IPS-11a (cell line): ENCODE measurements around the gene IFNA14.
"Not testable (repeated sequence)": the region's sequence is repeated elsewhere in the genome, so short reads cannot be mapped to it uniquely, and the experiment has no call there.

Source experiments
- H3K4me3 ChIP-seq: one replicate; pipeline ENCODE4 v1.5.1; 2013; ENCODE audit warnings: low read depth, low read length, control low read depth

The IFNA14 gene

DNA sequence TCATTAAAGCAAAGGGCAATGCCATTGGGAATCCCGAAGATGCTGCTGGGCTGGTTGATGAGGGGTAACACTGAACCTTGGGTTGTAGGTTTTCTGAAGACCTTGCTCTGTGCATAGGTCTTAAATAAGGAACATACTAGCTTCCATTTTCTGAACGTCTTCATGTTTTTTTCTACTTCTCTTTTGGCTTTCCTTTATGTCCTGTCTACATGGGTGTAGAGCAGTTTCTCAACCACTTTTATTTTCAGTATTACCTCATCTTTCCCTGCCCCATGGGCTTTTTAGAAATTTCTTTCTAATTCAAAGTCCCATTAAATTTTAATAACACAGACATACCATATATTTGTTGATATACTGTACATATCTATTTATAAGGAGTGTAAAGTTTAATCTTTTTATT lies at the start of gene IFNA14:
TSS of gene IFNA14 (minus strand) at position 95 of the 400 bp plus-strand sequence. CDS start at position 25, 70 bp downstream.
- no peak within 1 kb of the TSS for H3K4me3 ChIP-seq

DNA sequence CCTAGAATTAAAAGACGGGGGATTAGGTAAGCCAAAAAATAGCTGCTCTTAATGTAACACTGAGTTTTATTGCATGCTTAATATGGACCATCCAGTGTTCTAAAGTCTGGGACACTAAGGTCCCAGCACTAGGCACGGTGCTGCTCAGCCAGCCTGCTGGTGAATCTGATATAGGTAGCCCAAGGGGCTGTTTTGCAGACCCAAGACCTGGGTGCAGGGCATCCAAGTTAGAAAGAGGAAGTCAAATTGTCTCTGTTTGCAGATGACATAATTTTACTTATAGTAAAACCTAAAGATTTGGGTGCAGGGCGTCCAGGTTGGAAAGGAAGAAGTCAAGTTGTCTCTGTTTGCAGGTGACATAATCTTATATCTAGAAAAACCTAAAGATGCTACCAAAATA lies 47.5 kb upstream of the IFNA14 start:
- H3K4me3 ChIP-seq = no peak overlapping the region

DNA sequence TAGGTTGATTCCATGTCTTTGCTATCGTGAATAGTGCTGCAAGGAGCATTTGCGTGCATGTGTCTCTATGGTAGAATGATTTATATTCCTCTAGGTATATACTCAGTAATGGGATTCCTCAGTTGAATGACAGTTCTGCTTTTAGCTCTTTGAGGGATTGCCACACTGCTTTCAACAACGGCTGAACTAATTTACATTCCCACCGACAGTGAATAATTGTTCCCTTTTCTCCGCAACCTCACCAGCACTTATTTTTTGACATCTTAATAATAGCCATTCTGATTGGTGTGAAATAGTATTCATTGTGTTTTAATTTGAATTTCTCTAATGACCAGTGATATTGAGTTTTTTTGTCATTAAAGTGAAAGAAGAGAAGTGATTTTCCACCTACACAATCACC lies 46.9 kb upstream of the IFNA14 start:
- no peak overlapping the region for H3K4me3 ChIP-seq

DNA sequence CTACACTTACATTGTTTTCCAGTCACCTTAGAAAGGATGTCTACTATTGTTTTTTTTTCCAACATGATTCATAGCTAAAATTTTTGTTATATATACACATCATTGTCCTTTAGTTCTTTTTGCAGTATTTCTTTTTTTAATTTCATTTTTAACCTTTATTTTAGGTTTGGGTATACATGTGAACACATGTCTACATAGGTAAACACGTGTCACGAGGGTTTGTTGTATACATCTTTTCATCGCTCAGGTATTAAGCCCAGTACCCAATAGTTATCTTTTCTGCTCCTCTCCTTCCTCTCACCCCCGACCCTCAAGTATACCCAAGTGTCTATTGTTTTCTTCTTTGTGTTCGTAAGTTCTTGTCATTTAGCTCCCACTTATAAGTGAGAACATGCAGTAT lies 46.3 kb upstream of the IFNA14 start:
- no peak overlapping the region for H3K4me3 ChIP-seq

DNA sequence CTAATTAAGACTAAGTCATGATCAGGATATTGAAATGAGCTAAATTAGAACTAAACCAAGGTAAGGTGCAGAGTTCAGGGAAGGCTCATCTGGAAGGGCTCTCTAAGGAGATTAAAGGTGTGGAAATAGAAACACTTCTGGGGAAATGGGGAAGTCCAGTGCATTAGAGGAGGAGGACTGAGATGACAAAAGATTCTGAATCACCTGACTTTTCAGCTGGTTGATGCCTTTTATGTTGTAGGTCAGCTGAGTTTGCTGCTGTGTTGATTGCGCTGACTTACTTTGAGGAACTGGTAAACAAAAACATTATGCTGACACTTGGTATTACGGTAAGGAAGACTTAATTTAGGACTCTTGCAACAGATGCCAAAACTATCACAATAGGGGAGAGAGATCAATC lies 41.5 kb upstream of the IFNA14 start:
- no peak overlapping the region for H3K4me3 ChIP-seq

DNA sequence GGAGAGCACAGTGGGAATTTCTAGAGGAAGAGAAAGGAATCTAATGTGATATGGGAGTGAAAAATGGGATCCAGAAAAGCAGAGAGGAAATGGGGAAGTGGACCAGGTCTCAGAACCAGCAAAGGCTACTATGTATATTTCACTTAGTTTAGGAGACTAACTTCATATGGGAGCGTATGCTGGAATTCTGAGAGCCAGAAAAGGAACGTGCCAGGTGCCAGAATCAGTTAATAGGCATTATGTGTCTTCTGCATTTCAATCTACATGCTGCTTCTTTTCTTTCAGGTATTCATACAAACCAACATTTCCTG lies 28.5 kb upstream of the IFNA14 start:
- H3K4me3 ChIP-seq = no peak overlapping the region

DNA sequence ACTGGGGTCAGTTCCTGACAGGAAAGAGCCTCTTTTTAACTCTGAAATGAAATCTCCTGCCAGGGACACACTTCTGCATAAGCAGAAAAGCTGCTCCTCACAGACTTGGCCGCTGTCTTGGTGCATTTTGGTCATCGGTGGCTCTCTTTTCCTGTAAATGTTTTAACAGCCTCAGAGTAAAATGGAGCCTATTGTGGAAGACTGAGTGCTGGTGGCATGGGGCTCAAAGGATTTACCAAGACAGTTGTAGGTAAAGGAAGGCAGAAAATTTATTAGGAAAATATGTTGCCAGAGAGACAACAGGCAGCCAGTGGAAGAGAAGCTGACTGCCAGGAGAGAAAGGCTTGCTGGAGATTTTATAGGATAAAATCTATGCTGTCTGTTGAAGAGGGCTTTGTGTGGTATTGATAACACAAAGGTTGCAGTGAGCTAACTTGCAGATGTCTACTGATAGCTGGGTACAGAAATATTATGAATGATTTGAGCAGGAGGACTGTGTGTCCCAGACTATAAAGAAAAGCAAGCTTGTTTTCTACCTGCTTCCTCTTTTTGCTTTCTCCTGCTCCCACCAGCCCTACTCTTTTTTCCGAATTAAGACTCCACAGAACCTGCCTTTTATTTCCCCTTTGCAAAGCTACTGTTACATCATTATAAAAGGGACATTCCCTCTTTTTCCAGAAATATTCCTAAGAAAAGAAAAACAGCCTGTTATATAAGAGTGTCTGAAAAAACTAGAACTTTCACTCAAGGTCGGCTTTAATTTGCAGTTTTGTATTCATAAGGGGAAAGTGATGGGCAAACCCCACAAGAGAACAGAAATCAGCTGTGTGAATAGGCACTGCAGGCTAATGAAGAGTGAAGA lies 27.9 kb upstream of the IFNA14 start:
- no peak overlapping the region for H3K4me3 ChIP-seq

DNA sequence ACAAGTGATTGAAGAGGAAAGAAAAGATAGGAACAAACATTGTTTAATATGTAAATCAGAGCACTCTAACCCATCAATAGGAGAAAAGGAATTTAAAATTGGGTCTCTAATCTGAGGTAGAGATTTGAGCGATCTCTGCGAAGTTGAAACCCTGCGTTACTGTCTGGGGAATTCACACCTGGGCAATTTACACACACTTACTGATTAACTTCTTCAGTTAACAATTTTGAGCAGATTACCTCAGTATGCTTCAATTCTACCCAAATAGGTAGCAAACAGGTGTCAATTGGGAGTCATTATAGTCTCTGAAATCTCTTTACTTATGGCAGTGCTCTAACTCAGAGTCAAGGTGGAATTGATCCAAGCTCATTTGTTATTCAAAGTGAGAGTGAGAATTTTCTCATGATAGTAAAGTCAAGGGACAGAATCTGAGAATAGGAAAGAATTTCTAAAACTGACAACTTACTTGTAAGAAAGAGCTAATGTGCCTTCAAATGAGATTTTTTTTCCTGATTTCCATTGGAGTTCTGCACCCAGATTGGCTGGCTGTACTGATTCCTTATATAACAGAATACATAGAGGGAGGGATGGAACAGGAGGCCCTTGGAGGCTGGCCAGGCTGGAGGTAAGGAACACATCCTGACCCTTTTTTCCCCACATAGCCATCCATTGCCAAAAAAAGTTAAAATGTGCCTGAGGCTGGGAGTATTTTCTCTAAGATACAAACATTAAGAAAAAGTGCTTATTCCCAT lies 27.1 kb upstream of the IFNA14 start:
- H3K4me3 ChIP-seq = no peak overlapping the region

DNA sequence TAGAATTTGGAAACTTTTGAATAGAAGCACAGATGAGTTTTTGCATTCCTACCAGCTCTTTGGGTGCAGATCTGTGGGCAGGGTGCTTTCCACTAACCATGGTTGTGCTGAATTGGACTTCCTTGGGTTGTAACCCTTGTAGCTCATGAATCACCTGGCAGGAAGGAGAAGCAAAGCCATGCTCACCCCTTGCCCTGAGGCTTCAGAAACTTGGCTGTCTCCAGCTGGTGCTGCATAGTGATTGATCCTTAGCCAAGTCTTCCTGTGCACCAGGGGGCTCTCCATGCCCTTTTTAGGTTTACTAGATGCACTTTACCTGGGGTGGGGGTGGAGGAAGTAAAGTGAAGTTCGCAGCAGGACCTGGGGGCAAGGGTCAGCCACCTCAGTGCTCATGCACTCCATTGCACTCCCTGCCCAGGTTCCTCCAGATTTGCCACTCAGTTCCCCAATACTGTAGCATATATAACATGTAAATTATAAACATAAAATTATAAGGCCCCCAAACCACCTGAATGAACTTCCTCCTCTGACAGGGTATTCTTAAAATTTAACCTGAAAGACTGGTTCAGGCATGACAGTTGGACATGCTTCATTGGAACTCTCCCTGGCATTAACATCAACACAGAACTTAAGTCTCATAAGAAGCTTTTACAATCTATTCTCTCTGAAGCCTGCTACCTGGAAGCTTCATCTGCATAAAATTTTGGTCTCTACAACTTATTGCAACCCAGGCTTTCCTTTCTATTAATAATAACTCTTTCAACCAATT lies 25.8 kb upstream of the IFNA14 start:
- H3K4me3 ChIP-seq = no peak overlapping the region

DNA sequence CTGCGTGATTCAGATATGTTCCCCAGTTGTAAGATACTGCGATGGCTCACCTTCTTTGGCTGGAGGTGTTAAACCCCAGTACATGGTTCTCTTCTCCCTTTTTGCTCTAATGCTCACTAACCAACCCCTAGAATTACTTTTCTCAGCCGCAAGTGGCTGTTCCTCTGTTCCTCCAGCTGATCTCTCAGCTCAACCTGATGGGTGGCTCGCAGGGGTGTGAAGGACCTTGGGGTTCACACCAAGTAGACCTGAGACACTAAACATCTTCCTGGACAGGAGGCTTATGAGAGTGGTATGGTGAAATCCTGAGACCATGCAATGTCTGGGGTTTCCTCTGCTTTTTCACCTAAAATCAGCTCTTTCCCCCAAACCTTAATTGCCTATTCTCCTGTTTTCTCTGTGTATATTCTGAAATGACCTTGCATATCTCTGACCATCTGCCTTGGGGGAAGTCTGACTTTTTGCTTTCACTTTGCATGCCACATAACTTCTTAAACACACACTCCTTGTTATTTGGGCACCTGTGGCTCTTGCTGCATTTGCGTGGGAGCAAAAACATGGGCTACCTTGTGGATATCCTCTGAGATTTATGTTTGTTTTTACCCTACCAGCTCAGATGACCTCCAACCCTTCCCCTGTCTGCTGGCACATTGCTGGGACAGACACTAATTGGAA lies 15.9 kb upstream of the IFNA14 start:
- H3K4me3 ChIP-seq = no peak overlapping the region

DNA sequence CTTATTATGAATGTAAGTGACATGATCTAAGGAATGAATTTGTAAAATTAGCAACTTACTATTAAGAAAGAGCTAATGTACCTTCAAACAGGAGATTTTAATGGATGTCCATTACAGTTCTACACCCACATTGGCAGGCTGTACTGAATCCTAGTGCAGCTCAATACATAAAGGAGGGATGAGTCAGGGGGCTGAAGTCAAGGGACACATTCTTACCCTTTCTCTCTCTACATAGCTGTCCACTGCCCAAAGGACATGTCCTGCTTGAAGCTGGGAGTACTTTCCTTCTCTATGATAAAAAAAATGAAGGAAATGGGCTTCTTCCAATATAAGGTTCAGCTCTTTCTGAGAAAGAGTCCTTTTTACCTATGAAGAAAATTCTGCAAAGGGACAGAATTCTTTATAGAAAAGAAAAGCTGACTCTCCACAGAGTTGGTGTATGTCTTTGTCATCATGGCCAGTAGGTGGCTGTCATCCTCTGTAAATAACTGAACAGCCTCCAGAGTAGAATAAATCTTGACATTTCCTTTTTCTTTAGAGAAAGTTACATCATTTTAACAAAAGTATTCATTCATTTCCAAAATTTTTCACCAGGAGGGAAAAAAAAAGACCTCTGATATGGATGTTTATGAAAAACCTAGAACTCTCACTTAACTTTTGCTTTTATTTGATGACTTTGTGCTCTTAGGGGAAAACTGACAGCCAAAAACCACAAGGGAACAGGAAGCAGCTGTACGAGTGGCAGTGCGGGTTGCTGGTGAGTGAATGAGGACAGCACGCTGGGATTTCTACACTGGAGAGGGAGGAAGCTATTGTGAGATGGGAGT lies 13.1 kb upstream of the IFNA14 start:
- H3K4me3 ChIP-seq = no peak overlapping the region

DNA sequence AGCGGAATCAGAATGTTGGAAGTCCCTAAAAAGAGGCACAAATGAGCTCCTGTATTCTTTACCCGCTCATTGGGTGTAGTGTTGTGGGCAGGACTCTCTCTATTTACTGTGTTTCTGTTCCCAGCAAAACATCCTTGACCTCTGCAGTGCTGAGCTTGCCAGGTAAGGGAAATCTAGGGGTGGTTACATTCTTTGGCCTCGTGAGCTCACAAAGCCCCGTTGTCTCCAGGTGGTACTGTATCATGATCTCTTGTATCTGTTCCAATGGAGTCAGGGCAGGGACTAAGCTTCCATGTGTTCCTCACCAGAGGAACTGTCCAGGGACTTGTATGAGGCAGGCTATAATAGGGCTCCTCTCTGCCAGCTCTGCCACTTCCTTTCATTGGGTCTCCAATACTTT lies 11.8 kb upstream of the IFNA14 start:
- H3K4me3 ChIP-seq = no peak overlapping the region

DNA sequence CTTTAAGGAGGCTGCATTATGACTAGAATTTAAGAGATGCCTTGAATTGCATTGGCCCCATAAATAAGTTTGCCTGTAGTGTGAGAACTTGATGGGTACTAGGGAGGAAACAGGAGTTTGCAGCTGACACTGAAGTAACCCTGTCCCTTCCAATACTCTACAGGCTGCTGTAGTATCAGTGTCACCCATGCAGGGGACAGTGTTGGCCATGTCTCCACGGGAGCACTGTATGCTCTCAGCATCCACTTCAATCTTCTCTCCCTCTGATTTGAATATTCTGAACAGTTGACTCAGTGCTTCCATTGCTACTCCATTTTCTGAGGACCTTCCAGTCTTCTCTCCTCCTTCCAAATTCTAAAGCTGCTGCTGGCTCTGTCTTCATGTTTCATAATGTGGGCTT lies 11.4 kb upstream of the IFNA14 start:
- H3K4me3 ChIP-seq = no peak overlapping the region

DNA sequence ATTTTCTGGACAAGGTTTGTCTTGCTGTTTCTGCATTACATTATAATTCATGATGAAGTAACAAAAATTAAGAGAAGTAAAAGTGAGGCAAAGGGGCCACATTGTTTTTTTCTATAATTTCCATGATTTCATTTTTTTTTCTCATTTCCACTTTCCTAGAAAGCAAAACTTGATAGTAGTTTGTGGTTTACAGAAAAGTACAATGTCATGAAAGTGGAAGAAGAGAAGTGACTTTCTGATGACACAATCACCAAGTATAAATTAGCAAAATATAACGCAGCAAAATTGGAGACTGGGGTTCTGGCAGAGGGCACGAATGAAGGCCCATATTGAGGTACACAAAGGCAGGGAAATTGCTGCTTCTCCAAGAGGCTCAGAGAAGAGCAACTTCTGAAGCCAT lies 5.0 kb upstream of the IFNA14 start:
- H3K4me3 ChIP-seq = no peak overlapping the region

DNA sequence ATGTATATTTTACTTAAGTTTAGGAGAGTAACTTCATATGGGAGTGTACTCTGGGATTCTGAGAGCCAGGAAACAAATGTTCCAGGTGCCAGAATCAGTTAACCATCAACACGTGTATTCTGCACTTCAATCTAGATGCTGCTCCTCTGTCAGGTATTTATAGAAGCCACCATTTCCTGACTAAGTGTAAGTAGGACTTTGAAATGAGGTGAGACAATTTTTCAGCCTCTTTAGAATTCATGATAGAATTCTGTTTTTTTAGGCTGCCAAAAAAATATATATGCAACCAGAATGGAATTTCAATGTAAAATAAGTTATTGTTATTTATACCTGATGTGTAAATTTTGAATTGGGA lies 3.5 kb downstream of the IFNA14 start:
- H3K4me3 ChIP-seq = not testable (repeated sequence)

DNA sequence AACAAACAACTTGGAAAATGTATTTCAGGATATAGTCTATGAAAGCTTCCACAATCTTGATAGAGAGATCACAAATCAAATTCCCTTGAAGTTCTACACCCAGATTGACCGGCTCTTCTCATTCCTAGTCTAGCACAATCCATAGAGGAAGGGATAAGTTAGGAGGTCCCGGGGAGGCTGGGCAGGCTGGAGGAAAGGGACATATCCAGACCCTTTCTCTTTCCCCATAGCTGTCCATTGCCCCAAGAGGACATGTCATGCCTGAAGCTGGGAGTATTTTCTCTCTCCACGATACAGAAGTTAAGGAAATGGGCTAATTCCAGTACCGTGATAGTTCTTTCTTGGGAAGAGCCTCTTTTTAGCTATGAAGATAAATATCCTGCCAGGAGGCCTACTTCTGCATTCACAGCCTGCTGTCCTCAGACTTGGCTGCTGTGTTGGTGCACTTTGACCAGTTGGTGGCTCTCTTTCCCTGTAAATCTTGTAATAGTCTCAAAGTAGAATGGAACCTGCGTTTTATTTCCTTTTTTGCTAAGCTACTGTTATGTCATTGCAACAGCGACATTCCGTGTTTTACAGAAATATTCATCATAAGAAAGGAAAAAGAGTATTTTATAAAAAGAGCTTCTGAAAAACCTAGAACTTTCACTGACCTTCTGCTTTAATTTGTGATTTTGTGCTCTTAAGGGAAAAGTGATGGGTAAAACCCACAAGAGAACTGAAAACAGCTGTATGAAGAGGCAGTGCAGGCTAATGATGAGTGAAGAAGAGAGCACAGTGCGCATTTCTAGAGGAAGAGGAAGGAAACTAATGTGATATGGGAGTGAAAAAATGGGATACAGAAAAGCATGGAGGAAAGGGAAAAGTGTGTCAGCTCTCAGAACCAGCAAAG lies 4.1 kb downstream of the IFNA14 start:
- H3K4me3 ChIP-seq = not testable (repeated sequence)

DNA sequence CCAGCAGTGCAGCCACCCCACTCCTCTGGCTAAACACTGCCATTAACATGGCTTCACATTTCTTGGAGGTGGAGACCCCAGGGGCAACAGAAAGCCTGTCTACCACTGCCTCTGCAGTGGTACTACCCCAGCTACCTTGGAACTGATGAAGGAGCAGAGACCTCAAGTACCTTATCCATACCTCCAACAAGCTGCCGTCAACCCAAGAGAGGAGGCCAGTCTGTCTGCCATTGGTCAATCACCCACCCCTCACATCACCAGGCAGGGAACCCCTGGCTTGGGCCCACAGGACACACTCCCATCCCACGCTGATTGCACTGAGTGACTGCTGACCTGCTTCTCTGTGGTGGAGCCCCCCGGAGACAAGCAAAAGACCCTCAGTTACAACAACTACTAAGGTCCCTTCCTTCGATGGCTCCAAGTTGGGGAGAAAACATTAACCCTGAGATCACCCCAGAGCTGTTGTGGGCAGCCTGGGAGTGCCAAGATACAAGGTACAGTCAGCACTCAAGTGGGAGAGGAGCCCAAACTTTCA lies 5.6 kb downstream of the IFNA14 start:
- no peak overlapping the region for H3K4me3 ChIP-seq

DNA sequence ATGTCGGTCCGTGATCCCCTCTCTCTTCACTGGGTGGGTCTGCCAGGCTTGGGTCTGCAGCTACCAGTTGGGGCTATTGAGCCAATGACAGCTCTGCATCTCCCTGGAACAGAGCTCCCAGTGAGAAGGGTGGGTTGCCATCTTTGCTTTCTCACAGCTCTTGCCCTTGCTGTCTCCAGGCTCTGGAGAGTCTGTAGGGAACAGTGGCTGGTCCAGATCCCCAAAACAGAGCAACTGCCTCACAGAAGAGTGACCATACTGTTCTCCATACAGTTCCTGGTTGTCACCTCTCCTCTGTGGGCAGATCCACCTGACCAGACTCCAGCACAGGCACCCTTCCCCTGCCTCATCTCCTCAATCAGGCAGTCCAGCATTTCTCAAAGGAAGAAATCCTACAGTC lies 6.5 kb downstream of the IFNA14 start:
- no peak overlapping the region for H3K4me3 ChIP-seq

DNA sequence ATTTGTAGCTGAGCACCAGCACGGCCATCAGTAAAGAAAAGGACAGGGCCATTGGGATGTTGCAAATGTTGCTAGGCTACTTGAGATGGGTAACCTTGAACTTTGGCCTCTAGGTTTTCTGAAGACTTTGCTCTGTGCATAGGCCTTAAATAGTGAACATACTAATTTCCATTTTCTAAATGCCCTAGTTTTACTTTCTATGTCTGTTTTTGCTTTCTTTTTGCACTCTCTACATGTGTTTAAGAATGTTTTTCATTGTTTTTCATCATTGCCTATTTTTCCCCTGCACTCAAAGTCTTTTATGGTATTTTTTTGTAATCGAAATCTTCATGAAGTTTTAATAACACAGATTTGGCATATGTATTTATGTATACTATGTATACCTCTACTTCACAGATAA lies 11.7 kb downstream of the IFNA14 start, which contains the start of gene IFNA17:
TSS of gene IFNA17 (minus strand) at position 101 of the 400 bp plus-strand sequence. CDS start at position 52, 49 bp downstream.
- H3K4me3 ChIP-seq = no peak within 1 kb of the TSS
